Breast epithelium (tissue), 4 donors: ENCODE results near the gene NSD2. TPM values are rescaled to one million over a fixed set of nuclear protein-coding genes. Genes with fewer than 3 reads are reported as not detected.

Experiments used
- DNase-seq, 2 donors: peaks; one replicate each; pipeline ENCODE4 v3.0.0-alpha.2; 2019; ENCODE audit warnings: low spot score in 2 of 2
- H3K27ac ChIP-seq, 2 donors: fragments of 200-600 bp; sonication (generic) in 1 of 2; one replicate each; pipeline ENCODE4 v1.5.1; 2016 to 2019; ENCODE audit warnings: mild to moderate bottlenecking in 1 of 2
- H3K27me3 ChIP-seq, 2 donors: fragments of 200-600 bp; sonication (generic) in 1 of 2; one replicate each; pipeline versions ENCODE4 v1.5.1 to v1.6.0; 2017 to 2019; ENCODE audit warnings: control low read depth in 1 of 2, mild to moderate bottlenecking in 1 of 2
- H3K36me3 ChIP-seq: fragments of 200-600 bp; one replicate; pipeline ENCODE4 v1.5.1; 2019
- H3K4me1 ChIP-seq, 2 donors: fragments of 200-600 bp; sonication (generic); one replicate each; pipeline ENCODE4 v1.5.1; 2016 to 2019; ENCODE audit warnings: control low read depth in 1 of 2
- H3K4me3 ChIP-seq, 3 donors: fragments of 200-600 bp; sonication (generic); 1 replicate in 2 of 3; 2 replicates in 1 of 3; pipeline ENCODE4 v1.5.1; 2016 to 2019; ENCODE audit warnings: mild to moderate bottlenecking in 3 of 3, moderate library complexity in 2 of 3
- H3K9me3 ChIP-seq, 2 donors: fragments of 200-600 bp; sonication (generic) in 1 of 2; one replicate each; pipeline ENCODE4 v1.5.1; 2016 to 2019; ENCODE audit warnings: control low read depth in 1 of 2
- CTCF ChIP-seq, 3 donors: fragments of 450-650 bp; IDR thresholded peaks; one replicate each; pipeline ENCODE4 v1.5.1; 2016 to 2017; ENCODE audit warnings: antibody characterized with exemption in 3 of 3, mild to moderate bottlenecking in 3 of 3, moderate library complexity in 3 of 3
- POLR2A ChIP-seq: fragments of 450-650 bp; IDR thresholded peaks from one replicate; pipeline ENCODE4 v1.6.1; 2016; ENCODE audit warnings: antibody characterized with exemption, mild to moderate bottlenecking, moderate library complexity
- POLR2AphosphoS5 ChIP-seq, 3 donors: sonication (generic); formaldehyde crosslinking; IDR thresholded peaks; one replicate each; pipeline ENCODE4 v1.6.1; 2017; ENCODE audit warnings: antibody characterized with exemption in 3 of 3
- intact Hi-C: fragments of 100-400 bp; cut with DNase I; formaldehyde crosslinking; loops from one replicate; pipeline ENCODE4 v1.15.1; 2023; ENCODE audit warnings: low total_unique reads
- total RNA-seq, 3 donors: library from RNA; depleted of rRNA; stranded (reverse); fragments of >200 nt; gene quantifications; one replicate each; pipeline ENCODE4 v1.1.0, GENCODE V29; 2016

NSD2 gene
- total RNA-seq, 3 donors from 2014 or later = 24.6 to 36.7 (median 30.8) TPM

- no peaks in the 10 kb centered on the region for H3K36me3 ChIP-seq
- H3K27ac ChIP-seq = no peak overlapping the region
- intact Hi-C loops = loop anchor here (5.0 kb wide), 1 partner anchor 1030 kb away; no protein-coding TSS in a partner anchor
- H3K4me1 ChIP-seq = no peaks in the 10 kb centered on the region
- H3K9me3 ChIP-seq = no peaks in the 10 kb centered on the region
- H3K27me3 ChIP-seq = no peaks in the 10 kb centered on the region
- no peak for TF ChIP-seq CTCF (IDR thresholded peaks at IDR 0.05)
- no peak for TF ChIP-seq POLR2AphosphoS5 (IDR thresholded peaks at IDR 0.05)
- no peak for TF ChIP-seq POLR2A
- no peak for DNase-seq
- H3K4me3 ChIP-seq = no peak overlapping the region
These were observed 96.4 kb downstream of the NSD2 start for GRCh38 chr4:1967512-1968149.

DNA sequence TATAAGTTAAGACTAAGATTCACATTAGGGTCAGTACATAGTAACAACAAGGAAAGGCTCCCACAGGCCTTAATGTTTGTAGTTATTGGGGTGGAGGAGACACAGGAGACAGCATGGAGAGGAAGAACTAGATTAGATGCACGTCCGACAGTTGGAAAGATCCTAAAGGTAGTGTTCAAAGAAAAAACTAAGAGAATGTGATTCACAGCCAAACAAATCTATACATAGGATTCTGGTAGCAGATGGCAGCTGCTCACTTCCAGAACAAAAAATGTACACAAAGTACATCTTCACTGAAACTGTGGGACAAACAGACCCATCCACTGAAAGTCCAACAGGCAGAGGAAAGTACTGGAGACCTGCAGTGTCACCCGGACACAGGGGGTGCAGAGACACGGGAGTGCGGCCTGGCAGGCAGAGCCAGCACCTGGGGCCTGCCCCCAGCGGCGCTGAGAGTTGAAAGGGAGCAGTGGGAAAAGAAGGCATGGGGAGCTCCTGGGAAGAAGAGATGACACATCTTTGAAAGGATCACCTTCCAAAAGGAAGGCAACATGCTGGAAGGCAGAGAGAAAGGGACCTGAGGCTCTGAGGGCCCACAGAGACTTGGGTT lies 97.6 kb downstream of the NSD2 start:
- intact Hi-C loops = loop anchor here (5.0 kb wide), 1 partner anchor 1031 kb away; no protein-coding TSS in a partner anchor

GRCh38 chr4:1969928-1970723 lies 98.9 kb downstream of the NSD2 start:
- intact Hi-C loops = loop anchor here (5.0 kb wide), 1 partner anchor 1033 kb away; no protein-coding TSS in a partner anchor

More for the DNA sequence above, 97.6 kb downstream of the NSD2 start:
- Histone ChIP-seq H3K4me3 (no peak overlapping the region), H3K9me3 (no peaks in the 10 kb centered on the region), H3K27me3 (no peaks in the 10 kb centered on the region), H3K36me3 (no peaks in the 10 kb centered on the region), H3K27ac (no peak overlapping the region), H3K4me1 (no peaks in the 10 kb centered on the region)
- no peak for TF ChIP-seq POLR2A
- TF ChIP-seq CTCF (IDR thresholded peaks at IDR 0.05) = no peak
- TF ChIP-seq POLR2AphosphoS5 (IDR thresholded peaks at IDR 0.05) = no peak
- DNase-seq = no peak

DNA sequence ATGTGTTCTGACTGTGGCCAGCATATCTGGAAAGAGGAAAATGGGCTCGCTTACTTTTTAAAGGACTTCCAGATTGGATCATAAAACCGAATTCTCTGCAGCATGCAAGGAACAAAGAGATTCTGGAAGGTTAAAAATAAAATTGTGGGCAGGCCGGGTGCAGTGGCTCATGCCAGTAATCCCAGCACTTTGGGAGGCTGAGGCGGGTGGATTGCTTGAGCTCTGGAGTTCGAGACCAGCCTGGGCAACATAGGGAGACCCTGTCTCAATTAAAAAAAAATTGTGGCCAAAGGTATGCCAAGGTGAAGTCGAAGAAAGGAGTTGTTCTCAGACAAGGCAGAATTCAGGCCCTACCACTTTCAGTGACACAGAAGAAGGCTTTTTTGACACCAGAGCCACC lies 99.7 kb downstream of the NSD2 start:
- Histone ChIP-seq H3K27ac (no peak overlapping the region), H3K4me1 (no peaks in the 10 kb centered on the region), H3K9me3 (no peaks in the 10 kb centered on the region), H3K27me3 (no peaks in the 10 kb centered on the region), H3K36me3 (no peaks in the 10 kb centered on the region), H3K4me3 (no peak overlapping the region)
- intact Hi-C loops = no loop called here
- DNase-seq = no peak
- TF ChIP-seq POLR2AphosphoS5 (IDR thresholded peaks at IDR 0.05) = no peak
- no peak for TF ChIP-seq CTCF (IDR thresholded peaks at IDR 0.05)
- no peak for TF ChIP-seq POLR2A

More at GRCh38 chr4:1969928-1970723, 98.9 kb downstream of the NSD2 start:
- H3K4me1 ChIP-seq = no peaks in the 10 kb centered on the region
- H3K9me3 ChIP-seq = no peaks in the 10 kb centered on the region
- H3K27ac ChIP-seq = no peak overlapping the region
- no peak for TF ChIP-seq POLR2A
- no peak for TF ChIP-seq POLR2AphosphoS5 (IDR thresholded peaks at IDR 0.05)
- TF ChIP-seq CTCF (IDR thresholded peaks at IDR 0.05) = no peak
- DNase-seq = no peak
- H3K27me3 ChIP-seq = no peaks in the 10 kb centered on the region
- no peak overlapping the region for H3K4me3 ChIP-seq
- no peaks in the 10 kb centered on the region for H3K36me3 ChIP-seq
